SK-N-SH (cell line): ENCODE data around the gene BEST2.

Experiments used
- CHD2 ChIP-seq: fragments of 150-350 bp; IDR thresholded peaks from 2 replicates; pipeline ENCODE4 v1.6.1; 2018; ENCODE audit warnings: low read length; ENCODE audit not compliant: partially characterized antibody
- CTCF ChIP-seq: fragments of 200-600 bp; sonication (generic); IDR thresholded peaks from 2 replicates; pipeline ENCODE4 v1.6.1; 2017; ENCODE audit warnings: antibody characterized with exemption, mild to moderate bottlenecking, moderate library complexity
- EP300 ChIP-seq, 2 experiments: IDR thresholded peaks; 2 replicates each; pipeline versions ENCODE4 v1.4.0 to v1.6.1; 2012; ENCODE audit warnings: borderline replicate concordance in 1 of 2, low read depth in 1 of 2, low read length in 1 of 2
- IRF3 ChIP-seq: fragments of 150-350 bp; IDR thresholded peaks from 2 replicates; pipeline ENCODE4 v1.6.1; 2016; ENCODE audit warnings: mild to moderate bottlenecking, low read depth, low read length
- MAX ChIP-seq: IDR thresholded peaks from 2 replicates; pipeline ENCODE4 v1.4.0; 2012; ENCODE audit warnings: low read depth
- MEF2A ChIP-seq: IDR thresholded peaks from 2 replicates; pipeline ENCODE4 v1.4.0; 2012; ENCODE audit warnings: low read depth, borderline replicate concordance
- PBX3 ChIP-seq: IDR thresholded peaks from 2 replicates; pipeline ENCODE4; 2012
- POLR2AphosphoS5 ChIP-seq: IDR thresholded peaks from 2 replicates; pipeline ENCODE4 v1.6.1; 2012; ENCODE audit warnings: low read depth, low read length
- SMC3 ChIP-seq: IDR thresholded peaks from 2 replicates; pipeline ENCODE4 v1.6.1; 2012; ENCODE audit warnings: low read depth, low read length, improper control_type of control experiment
- ZBTB33 ChIP-seq: IDR thresholded peaks from 2 replicates; pipeline ENCODE4 v1.4.0; 2012; ENCODE audit warnings: low read depth, borderline replicate concordance

- no peak for TF ChIP-seq SMC3
- TF ChIP-seq CTCF, result no peak
- TF ChIP-seq EP300 (IDR thresholded peaks at IDR 0.05; ENCODE audit: borderline replicate concordance in 1 of 2, low read depth in 1 of 2, low read length in 1 of 2), result no peak
- TF ChIP-seq POLR2AphosphoS5, result no peak
- TF ChIP-seq MAX, result no peak
- no peak for TF ChIP-seq IRF3
- TF ChIP-seq MEF2A, result no peak
- TF ChIP-seq PBX3, result no peak
- no peak for TF ChIP-seq CHD2
- no peak for TF ChIP-seq ZBTB33
These were observed 15.6 kb downstream of the BEST2 start for GRCh38 chr19:12767150-12767549.
